Adipocyte (in vitro differentiated cells): ENCODE results near the gene NF2.
"Not testable (repeated sequence)": the region's sequence is repeated elsewhere in the genome, so short reads cannot be mapped to it uniquely, and the experiment has no call there.

Experiments used
- DNase-seq: peaks from one replicate; pipeline ENCODE4 v3.0.0-alpha.2; 2015; ENCODE audit warnings: low read depth
- H3K27me3 ChIP-seq: replicated peaks from 2 replicates; pipeline ENCODE4 v1.7.0; 2013; ENCODE audit warnings: mild to moderate bottlenecking, low read length, moderate library complexity; ENCODE audit not compliant: control insufficient read depth, insufficient read depth
- H3K36me3 ChIP-seq: 2 replicates; pipeline ENCODE4 v1.7.0; 2013; ENCODE audit warnings: low read length, mild to moderate bottlenecking, moderate library complexity; ENCODE audit not compliant: control insufficient read depth, insufficient read depth, severe bottlenecking
- H3K4me1 ChIP-seq: 2 replicates; pipeline ENCODE4 v1.7.0; 2013; ENCODE audit warnings: mild to moderate bottlenecking, low read length, moderate library complexity; ENCODE audit not compliant: control insufficient read depth, insufficient read depth
- H3K4me3 ChIP-seq: 2 replicates; pipeline ENCODE4 v1.7.0; 2013; ENCODE audit warnings: mild to moderate bottlenecking, low read length, moderate library complexity
- H3K9ac ChIP-seq: 2 replicates; pipeline ENCODE4 v1.7.0; 2013; ENCODE audit warnings: mild to moderate bottlenecking, low read length, moderate library complexity
- H3K9me3 ChIP-seq: 2 replicates; pipeline ENCODE4 v1.7.0; 2013; ENCODE audit warnings: mild to moderate bottlenecking, low read length, moderate library complexity; ENCODE audit not compliant: control insufficient read depth

Gene NF2

DNA sequence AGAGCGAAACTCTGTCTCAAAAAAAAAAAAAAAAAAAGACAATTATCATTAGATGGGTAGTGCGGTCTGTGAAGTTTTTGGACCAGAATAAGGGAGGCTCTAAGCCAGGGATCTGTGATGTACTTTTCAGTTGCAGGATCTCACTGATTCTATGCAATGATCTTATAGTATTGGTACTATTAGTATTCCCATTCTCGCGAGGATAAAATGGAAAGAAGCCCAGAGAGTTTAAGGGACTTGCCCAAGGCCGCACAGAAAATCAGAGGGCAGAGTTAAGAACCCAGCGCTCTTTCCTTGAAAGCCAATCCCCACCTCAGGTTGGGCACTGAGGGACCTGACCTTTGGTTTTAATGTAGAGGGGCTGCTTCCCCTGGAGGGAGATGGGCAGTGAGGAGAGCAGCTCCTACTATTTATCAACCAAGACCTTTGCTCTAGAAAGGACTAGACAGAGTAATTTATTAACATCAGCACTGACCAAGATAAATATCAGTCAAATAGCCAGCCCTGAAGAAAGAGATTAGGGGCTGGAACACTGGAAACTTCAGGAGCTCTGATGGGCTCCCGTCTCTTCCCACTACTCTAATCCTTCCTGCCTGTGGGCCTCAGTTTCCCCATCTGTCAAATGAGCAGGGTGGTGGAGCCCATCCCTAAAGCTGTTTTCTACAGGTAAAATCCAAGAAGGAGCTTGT is 28.5 kb upstream of the NF2 start:
- Histone ChIP-seq H3K4me1 (peaks cover 4% of the 10 kb centered on the region), H3K9me3 (no peaks in the 10 kb centered on the region), H3K9ac (no peak overlapping the region), H3K27me3 (no peaks in the 10 kb centered on the region), H3K4me3 (no peak overlapping the region), H3K36me3 (no peaks in the 10 kb centered on the region)
- DNase-seq: no peak

DNA sequence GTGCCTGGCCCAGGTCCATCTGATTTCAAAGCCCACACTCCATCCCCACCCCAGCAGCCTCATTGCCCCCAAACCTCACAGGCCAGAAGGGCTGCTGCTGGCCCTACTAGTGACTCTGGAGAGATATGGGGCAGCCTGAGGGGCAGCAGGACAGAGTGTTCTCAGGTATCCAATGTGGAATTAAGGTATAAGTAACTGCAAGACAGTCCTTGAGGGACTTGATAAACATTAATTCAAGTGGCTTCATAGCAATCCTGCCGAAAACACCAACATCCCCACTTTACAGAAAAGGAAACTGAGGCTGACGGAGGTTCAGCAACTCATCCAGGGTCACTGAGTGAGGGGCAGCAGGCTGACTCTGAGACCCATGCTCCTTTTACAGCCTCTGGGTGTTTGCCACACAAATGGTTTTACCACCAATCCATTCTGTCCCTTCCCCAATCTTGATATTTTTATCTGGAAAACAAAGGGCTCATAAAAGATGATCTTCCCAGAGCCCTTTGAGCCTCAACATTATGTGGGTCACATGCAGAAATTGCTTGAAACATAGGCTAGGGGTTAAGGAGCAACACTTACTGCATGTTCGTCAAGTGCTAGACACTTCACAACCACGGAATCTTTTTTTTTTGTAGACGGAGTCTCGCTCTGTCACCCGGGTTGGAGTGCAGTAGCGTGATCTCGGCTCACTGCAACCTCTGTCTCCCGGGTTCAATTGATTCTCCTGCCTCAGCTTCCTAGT is 24.8 kb upstream of the NF2 start:
- Histone ChIP-seq H3K4me1 (peaks cover 4% of the 10 kb centered on the region), H3K4me3 (no peak overlapping the region), H3K27me3 (no peaks in the 10 kb centered on the region), H3K9me3 (no peaks in the 10 kb centered on the region), H3K9ac (no peak overlapping the region), H3K36me3 (no peaks in the 10 kb centered on the region)
- DNase-seq: no peak

GRCh38 chr22:29580200-29580810 is 23.1 kb upstream of the NF2 start:
- DNase-seq: no peak
- peak overlapping the region; percentile 82 for H3K4me3 ChIP-seq
- no peaks in the 10 kb centered on the region for H3K4me1 ChIP-seq
- peak overlapping the region; percentile 49 for H3K9ac ChIP-seq
- no peaks in the 10 kb centered on the region for H3K27me3 ChIP-seq
- H3K36me3 ChIP-seq: no peaks in the 10 kb centered on the region
- no peaks in the 10 kb centered on the region for H3K9me3 ChIP-seq

DNA sequence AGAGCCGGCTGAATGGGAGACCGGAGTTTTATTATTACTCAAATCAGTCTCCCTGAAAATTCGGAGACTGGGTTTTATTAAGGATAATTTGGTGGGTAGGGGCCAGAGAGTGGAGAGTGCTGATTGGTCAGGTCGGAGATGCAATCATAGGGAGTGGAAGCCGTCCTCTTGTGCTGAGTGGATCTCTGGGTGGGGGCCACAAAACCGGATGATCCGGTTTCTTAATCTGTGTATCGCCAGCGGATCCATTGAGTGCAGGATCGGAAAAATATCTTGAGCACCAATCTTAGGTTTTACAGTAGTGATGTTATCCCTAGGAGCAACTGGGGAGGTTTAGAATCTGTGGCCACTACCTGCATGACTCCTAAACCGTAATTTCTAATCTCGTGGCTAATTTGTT is 21.6 kb upstream of the NF2 start:
- Histone ChIP-seq H3K36me3 (no peaks in the 10 kb centered on the region), H3K9ac (no peak overlapping the region), H3K4me1 (no peaks in the 10 kb centered on the region), H3K27me3 (no peaks in the 10 kb centered on the region), H3K9me3 (no peaks in the 10 kb centered on the region), H3K4me3 (no peak overlapping the region)
- no peak for DNase-seq

DNA sequence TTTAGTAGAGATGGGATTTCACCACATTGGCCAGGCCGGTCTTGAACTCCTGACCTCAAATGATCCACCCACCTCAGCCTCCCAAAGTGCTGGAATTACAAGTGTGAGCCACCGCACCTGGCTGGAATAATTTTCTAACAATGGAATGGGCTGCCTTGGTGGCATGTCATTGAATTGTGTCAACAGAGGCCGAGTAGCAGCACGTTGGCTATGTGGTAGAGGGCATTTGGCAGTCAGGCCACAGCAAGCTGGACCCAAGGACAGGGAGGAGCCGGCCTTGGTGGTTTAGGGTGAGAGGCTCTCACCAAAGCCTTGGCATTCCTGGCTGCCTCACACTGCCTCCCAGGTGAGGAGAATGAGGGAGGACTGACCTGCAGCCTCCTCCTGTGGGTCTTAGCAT is 18.5 kb upstream of the NF2 start:
- DNase-seq: no peak
- Histone ChIP-seq H3K9me3 (no peaks in the 10 kb centered on the region), H3K4me1 (peaks cover 4% of the 10 kb centered on the region), H3K9ac (no peak overlapping the region), H3K36me3 (no peaks in the 10 kb centered on the region), H3K4me3 (no peak overlapping the region), H3K27me3 (no peaks in the 10 kb centered on the region)

DNA sequence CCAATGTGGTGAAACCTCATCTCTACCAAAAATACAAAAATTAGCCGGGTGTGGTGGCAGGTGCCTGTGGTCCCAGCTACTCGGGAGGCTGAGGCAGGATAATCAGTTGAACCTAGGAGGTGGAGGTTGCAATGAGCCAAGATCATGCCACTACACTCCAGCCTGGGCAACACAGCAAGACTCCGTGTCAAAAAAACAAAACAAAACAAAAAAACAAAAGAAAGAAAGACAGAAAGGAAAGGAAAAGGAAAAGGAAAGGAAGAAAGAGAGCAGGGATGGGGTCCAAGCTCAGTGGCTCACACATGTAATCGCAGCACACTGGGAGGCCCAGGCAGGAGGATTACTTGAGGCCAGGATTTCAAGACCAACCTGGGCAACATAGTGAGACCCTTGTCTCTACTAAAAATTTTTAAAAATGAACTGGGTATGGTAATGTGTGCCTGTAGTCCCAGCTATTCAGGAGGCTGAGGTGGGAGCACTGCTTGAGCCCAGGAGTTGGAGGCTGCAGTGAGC is 17.2 kb upstream of the NF2 start:
- H3K4me1 ChIP-seq, H3K4me3 ChIP-seq, H3K9ac ChIP-seq, H3K9me3 ChIP-seq, H3K36me3 ChIP-seq, H3K27me3 ChIP-seq, DNase-seq: not testable (repeated sequence)

DNA sequence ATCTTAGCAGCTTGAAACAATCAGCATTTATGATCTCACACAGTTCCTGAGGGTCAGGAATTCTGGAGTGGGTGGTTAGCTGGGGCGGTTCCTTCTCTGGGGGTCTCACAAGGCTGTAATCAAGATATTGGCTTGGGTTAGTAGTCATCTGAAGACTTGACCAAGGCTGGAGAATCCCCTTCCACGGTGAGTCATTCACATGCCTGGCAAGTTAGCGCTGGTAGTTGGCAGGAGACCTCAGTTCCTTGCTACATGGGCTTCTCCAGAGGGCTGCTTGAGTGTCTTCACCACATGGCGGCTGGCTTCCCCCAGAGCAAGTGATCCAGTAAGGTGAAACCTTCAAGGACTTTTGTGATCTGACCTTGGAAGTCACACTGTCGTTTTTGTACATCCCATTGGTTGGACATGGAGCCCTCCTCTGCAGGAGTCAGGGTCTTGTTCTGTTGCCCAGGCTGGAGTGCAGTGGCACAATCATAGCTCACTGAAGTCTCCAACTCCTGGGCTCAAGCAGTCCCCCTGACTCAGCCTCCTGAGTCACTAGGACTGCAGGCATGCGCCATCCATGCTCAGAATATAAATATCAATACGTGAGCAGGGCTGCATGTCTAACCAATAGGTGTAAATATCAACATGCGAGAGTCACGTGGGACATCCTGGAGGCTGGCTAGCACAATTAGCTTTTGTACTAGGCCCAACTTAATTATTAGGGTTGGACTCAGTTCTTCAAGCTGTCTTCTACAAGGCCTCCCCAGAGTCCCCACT is 15.3 kb upstream of the NF2 start:
- Histone ChIP-seq H3K4me3 (no peak overlapping the region), H3K9ac (no peak overlapping the region), H3K36me3 (no peaks in the 10 kb centered on the region), H3K9me3 (no peaks in the 10 kb centered on the region), H3K4me1 (peaks cover 4% of the 10 kb centered on the region), H3K27me3 (no peaks in the 10 kb centered on the region)
- DNase-seq: peak; percentile 75

- Histone ChIP-seq H3K4me3 (no peak overlapping the region), H3K9me3 (no peaks in the 10 kb centered on the region), H3K9ac (no peak overlapping the region), H3K27me3 (no peaks in the 10 kb centered on the region), H3K36me3 (no peaks in the 10 kb centered on the region), H3K4me1 (no peaks in the 10 kb centered on the region)
- DNase-seq: no peak
These were observed 9.5 kb upstream of the NF2 start for GRCh38 chr22:29593923-29594322.

- not testable (repeated sequence) for DNase-seq, H3K36me3 ChIP-seq, H3K4me1 ChIP-seq, H3K9ac ChIP-seq, H3K9me3 ChIP-seq, H3K27me3 ChIP-seq, H3K4me3 ChIP-seq
These were observed 9.0 kb upstream of the NF2 start for GRCh38 chr22:29594447-29594846.

DNA sequence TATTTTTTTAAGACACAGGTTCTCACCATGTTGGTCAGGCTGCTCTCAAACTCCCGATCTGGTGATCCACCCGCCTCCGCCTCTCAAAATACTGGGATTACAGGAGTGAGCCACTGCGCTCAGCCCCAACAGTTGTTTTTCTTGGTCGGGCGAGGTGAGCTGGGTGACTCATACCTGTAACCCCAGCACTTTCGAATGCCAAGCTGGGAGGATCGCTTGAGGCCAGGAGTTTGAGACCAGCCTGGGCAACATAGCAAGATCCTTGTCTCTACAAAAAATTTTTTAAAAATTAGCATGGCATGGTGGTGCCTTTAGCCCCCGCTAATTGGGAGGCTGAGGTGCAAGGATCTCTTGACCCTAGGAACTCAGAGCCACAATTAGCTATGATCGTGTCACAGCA is 7.0 kb upstream of the NF2 start:
- Histone ChIP-seq H3K4me3 (no peak overlapping the region), H3K27me3 (no peaks in the 10 kb centered on the region), H3K4me1 (no peaks in the 10 kb centered on the region), H3K9me3 (no peaks in the 10 kb centered on the region), H3K36me3 (no peaks in the 10 kb centered on the region), H3K9ac (no peak overlapping the region)
- no peak for DNase-seq
